Dermis microvascular lymphatic vessel endothelial cell (primary cell): Measurements from ENCODE around the gene RTCB. TPM values are rescaled to one million over a fixed set of nuclear protein-coding genes. Genes with fewer than 3 reads are reported as not detected.
A peak's percentile ranks its signal among the peaks of the same experiment; 100 is the strongest.
"Not testable (repeated sequence)": the region's sequence is repeated elsewhere in the genome, so short reads cannot be mapped to it uniquely, and the experiment has no call there.

Experiments
- DNase-seq, 2 donors: peaks; one replicate each; pipeline versions ENCODE4 v3.0.0 to v3.0.0-alpha.2; 2010; ENCODE audit warnings: low read depth in 2 of 2
- total RNA-seq: library from RNA; depleted of rRNA; stranded (reverse); fragments of >200 nt; gene quantifications from 2 replicates; pipeline ENCODE4 v1.2.1, GENCODE V29; 2014

RTCB gene
- total RNA-seq, 1 donor from 2014 or later, result 129 TPM

- DNase-seq, result peak in 1 of 2 donors; percentile 39
Measured at GRCh38 chr22:32389685-32390084, 22.4 kb downstream of the RTCB start.

GRCh38 chr22:32385681-32386080 is 26.4 kb downstream of the RTCB start:
- no peak for DNase-seq

GRCh38 chr22:32380991-32381390 is 31.1 kb downstream of the RTCB start:
- peak; percentile 84 to 89 for DNase-seq

GRCh38 chr22:32378707-32379272 is 33.3 kb downstream of the RTCB start:
- DNase-seq, result peak; percentile 53 to 71

GRCh38 chr22:32376681-32377080 is 35.4 kb downstream of the RTCB start:
- DNase-seq, result no peak

GRCh38 chr22:32375678-32376450 is 36.2 kb downstream of the RTCB start:
- DNase-seq, result no peak

- DNase-seq, result no peak
Measured at GRCh38 chr22:32364210-32364609, 47.8 kb downstream of the RTCB start.

GRCh38 chr22:32361257-32361656 is 50.8 kb downstream of the RTCB start:
- DNase-seq, result no peak

GRCh38 chr22:32360096-32360495 is 52.0 kb downstream of the RTCB start:
- DNase-seq, result not testable (repeated sequence)

- not testable (repeated sequence) for DNase-seq
Measured at GRCh38 chr22:32357567-32357966, 54.5 kb downstream of the RTCB start, which contains the start of gene RFPL3. Gene RFPL3 (plus strand): TSS chr22:32357867. CDS start chr22:32358072, 205 bp downstream.

GRCh38 chr22:32355760-32356159 is 56.3 kb downstream of the RTCB start:
- DNase-seq, result peak in 1 of 2 donors; percentile 19

GRCh38 chr22:32354360-32355351 is 57.4 kb downstream of the RTCB start:
- DNase-seq, result peak; percentile 91

GRCh38 chr22:32353840-32354239 is 58.2 kb downstream of the RTCB start:
- DNase-seq, result no peak

GRCh38 chr22:32353292-32353691 is 58.8 kb downstream of the RTCB start:
- DNase-seq, result no peak

- no peak for DNase-seq
Measured at GRCh38 chr22:32352681-32353080, 59.4 kb downstream of the RTCB start.

- DNase-seq, result not testable (repeated sequence)
Measured at GRCh38 chr22:32351875-32352274, 60.2 kb downstream of the RTCB start.

- DNase-seq, result no peak
Measured at GRCh38 chr22:32348031-32348611, 63.9 kb downstream of the RTCB start.

- DNase-seq, result peak in 1 of 2 donors; percentile 57
Measured at GRCh38 chr22:32343941-32344340, 68.1 kb downstream of the RTCB start.

- no peak for DNase-seq
Measured at GRCh38 chr22:32342977-32343376, 69.1 kb downstream of the RTCB start.

GRCh38 chr22:32341122-32341740 is 70.8 kb downstream of the RTCB start:
- DNase-seq, result no peak

- DNase-seq, result no peak
Measured at GRCh38 chr22:32340411-32340810, 71.6 kb downstream of the RTCB start.
